Nephron (organoid): ENCODE measurements around the gene FGFRL1.

Experiments used
- H3K27ac Mint-ChIP-seq, 3 experiments: 2 replicates each; pipeline ENCODE4 v1.8.0; 2020; ENCODE audit warnings: mixed read lengths in 3 of 3, mild to moderate bottlenecking in 2 of 3, moderate library complexity in 1 of 3
- H3K27me3 Mint-ChIP-seq: 2 replicates; pipeline ENCODE4 v1.8.0; 2021; ENCODE audit warnings: low read depth, mild to moderate bottlenecking, moderate library complexity, mixed read lengths
- H3K36me3 Mint-ChIP-seq: 2 replicates; pipeline ENCODE4 v1.8.0; 2020; ENCODE audit warnings: low read depth, mixed read lengths
- H3K4me1 Mint-ChIP-seq: 2 replicates; pipeline ENCODE4 v1.8.0; 2020; ENCODE audit warnings: mixed read lengths
- H3K4me3 Mint-ChIP-seq, 3 experiments: 2 replicates each; pipeline ENCODE4 v1.8.0; 2020; ENCODE audit warnings: mild to moderate bottlenecking in 3 of 3, mixed read lengths in 3 of 3, moderate library complexity in 2 of 3
- H3K9me3 Mint-ChIP-seq: 2 replicates; pipeline ENCODE4 v1.8.0; 2020; ENCODE audit warnings: mixed read lengths
- TF ChIP-seq, protein P1 (sequence below), 3 experiments: fragments of 200-600 bp; sonication (generic); IDR thresholded peaks; one replicate each; pipeline ENCODE4 v1.5.0; 2021; ENCODE audit warnings: antibody characterized with exemption in 3 of 3; ENCODE audit not compliant: unreplicated experiment in 3 of 3

Gene FGFRL1

DNA sequence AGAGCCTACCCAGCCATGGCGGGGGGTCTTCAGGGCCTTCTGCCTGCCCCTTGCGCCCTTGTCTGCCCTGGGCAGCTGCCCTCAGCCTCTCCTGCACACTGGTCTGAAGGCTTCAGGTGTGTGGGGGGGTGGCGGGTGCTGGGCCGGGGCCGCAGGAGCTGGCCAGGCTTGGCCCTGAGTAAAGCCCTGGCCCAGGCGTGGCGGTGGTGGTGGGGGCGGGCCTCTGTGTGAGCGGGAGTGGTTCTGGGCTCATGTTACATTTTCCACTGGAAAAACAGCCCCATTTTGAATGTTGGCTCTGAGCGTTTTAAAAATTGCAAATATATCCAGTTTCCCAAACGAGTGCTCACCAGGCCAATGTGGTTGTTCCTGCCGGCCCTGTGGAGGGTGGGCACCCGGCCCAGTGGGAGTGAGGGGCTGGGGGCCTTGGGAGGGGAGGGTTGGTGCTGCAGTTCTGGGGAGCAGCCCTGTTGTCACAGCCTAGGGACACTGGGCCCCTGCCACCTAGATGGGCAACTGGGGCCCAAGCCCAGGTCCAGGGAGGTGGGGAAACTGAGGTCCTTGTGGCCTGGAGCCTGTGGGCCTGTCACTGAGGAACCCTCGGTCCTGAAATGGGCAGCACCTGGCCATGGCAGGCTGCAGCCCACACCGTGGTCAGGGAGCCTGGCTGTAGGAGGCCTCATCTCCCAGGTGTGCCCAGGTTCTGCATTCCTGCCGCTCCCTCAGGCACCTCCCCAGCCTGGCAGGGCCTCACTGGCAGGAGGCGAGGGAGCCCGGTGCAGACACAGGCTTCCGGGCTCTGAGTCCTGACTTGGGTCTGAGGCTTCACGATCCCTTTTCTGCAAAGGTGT is 28.3 kb downstream of the FGFRL1 start:
- Mint-ChIP-seq H3K27ac (peak overlapping the region; percentile 56 to 94 (median 93)), H3K9me3 (no peaks in the 10 kb centered on the region), H3K27me3 (peaks cover 16% of the 10 kb centered on the region), H3K4me3 (peak overlapping the region in 1 of 3 experiments; percentile 27), H3K4me1 (peaks cover 33% of the 10 kb centered on the region), H3K36me3 (no peaks in the 10 kb centered on the region)
- TF ChIP-seq, protein P1, sequence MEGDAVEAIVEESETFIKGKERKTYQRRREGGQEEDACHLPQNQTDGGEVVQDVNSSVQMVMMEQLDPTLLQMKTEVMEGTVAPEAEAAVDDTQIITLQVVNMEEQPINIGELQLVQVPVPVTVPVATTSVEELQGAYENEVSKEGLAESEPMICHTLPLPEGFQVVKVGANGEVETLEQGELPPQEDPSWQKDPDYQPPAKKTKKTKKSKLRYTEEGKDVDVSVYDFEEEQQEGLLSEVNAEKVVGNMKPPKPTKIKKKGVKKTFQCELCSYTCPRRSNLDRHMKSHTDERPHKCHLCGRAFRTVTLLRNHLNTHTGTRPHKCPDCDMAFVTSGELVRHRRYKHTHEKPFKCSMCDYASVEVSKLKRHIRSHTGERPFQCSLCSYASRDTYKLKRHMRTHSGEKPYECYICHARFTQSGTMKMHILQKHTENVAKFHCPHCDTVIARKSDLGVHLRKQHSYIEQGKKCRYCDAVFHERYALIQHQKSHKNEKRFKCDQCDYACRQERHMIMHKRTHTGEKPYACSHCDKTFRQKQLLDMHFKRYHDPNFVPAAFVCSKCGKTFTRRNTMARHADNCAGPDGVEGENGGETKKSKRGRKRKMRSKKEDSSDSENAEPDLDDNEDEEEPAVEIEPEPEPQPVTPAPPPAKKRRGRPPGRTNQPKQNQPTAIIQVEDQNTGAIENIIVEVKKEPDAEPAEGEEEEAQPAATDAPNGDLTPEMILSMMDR (IDR thresholded peaks at IDR 0.05; ENCODE audit: unreplicated experiment in 3 of 3) = no peak

DNA sequence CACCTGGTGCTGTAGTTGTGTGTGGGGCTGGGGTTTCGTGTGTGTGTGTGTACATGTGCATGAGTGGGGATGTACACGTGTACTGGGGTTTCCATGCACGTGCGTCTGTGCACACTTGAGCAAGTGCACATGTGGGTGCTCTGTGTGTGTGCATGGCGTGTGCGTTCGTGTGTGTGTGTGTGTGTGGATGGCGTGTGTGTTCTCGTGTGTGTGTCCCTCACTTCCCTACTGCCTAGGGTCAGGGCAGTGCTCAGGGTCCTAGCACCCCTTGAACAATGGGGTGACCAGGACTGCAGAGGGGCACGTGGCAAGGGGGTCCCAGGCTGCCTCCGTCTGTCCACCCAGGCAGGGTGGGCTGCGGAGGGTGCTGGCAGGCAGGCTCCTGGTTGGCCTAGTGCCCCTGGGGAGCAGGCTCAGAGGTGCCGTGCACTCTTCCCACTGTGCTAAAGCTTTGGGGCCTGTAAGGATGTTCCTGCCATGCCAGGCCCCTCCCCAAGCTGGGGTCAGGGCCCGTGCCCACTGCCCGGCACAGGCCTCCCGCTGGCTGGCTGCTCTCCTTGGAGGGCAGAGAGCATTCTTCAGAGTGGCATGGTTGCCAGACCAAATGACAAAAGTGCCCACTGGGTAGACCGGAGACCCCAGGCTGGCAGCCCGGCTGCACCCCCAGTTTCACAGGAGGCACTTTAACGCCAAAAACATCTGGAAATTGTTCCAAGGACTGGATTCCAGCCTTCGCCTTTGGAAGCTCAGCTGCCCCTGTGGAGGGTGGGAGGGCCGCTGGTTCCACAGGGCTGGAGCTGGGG is 29.1 kb downstream of the FGFRL1 start:
- H3K36me3 Mint-ChIP-seq = no peaks in the 10 kb centered on the region
- no peaks in the 10 kb centered on the region for H3K9me3 Mint-ChIP-seq
- TF ChIP-seq, protein P1 (IDR thresholded peaks at IDR 0.05; ENCODE audit: unreplicated experiment in 3 of 3) = no peak
- peak overlapping the region in 1 of 3 experiments; percentile 27 for H3K4me3 Mint-ChIP-seq
- peaks cover 22% of the 10 kb centered on the region for H3K27me3 Mint-ChIP-seq
- H3K27ac Mint-ChIP-seq = peak overlapping the region; percentile 88 to 97 (median 89)
- H3K4me1 Mint-ChIP-seq = peaks cover 33% of the 10 kb centered on the region

DNA sequence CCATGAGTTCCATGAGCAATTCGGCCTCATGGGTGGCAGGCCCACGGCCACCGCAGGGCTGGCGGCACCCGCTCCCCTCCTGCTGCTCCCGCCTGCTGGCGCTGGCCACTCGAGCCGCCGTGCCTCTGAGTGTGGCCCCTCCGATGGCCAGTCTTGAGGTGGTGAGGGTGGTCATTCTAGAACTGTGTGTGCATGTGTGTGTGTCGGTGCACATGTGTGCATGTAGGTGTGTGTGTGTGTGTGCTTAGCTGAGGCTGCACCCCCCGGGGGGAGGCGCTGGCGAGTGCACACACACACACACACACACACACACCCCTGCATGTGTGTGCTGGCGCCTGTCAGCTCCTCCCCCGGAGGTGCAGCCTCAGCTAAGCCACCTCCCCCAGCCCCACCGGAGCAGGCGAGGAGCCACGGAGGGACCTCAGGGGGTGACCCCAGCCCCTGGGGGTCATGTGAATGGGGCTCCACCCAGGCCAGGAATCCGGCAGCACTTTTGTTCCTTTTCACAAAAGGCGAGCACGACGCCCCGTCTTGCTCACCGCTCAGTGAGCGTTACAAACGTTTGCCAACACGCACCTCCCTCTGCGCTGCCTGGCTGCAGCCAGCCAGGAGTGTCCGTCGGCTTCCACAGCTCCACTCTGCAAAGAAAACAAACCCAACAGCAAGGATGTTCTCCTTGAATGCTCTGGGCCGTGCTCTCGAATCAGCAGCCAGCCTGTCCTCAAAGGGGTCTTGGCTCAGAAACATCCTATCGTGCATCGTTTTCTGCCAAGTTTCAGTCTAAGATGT is 29.9 kb downstream of the FGFRL1 start:
- Mint-ChIP-seq H3K4me1 (peaks cover 33% of the 10 kb centered on the region), H3K27ac (peak overlapping the region; percentile 89 to 99 (median 97)), H3K27me3 (peaks cover 22% of the 10 kb centered on the region), H3K9me3 (no peaks in the 10 kb centered on the region), H3K36me3 (no peaks in the 10 kb centered on the region), H3K4me3 (peak overlapping the region; percentile 61 to 68 (median 67))
- TF ChIP-seq, protein P1 (IDR thresholded peaks at IDR 0.05; ENCODE audit: unreplicated experiment in 3 of 3) = no peak

DNA sequence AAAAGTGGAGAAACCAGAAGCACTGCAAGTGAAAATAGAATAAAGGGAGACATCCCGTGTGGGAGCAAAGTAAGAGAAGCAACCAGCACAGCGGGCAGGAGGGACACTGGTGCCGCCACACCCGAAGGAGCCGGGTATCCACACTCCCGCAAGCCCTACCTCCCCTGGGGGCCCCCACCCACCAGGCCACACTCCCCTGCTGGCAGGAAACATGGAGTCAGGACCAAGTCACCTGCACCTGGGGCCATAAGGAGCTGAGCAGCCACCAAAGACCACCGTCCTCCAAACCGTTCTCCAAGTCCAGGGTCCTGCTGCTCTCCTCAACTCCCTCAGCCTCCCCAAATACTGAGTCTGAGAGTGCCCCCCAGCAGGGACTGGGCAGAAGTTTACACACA is 30.5 kb downstream of the FGFRL1 start:
- Mint-ChIP-seq H3K27me3 (peaks cover 27% of the 10 kb centered on the region), H3K36me3 (no peaks in the 10 kb centered on the region)
- TF ChIP-seq, protein P1 (IDR thresholded peaks at IDR 0.05; ENCODE audit: unreplicated experiment in 3 of 3) = no peak

DNA sequence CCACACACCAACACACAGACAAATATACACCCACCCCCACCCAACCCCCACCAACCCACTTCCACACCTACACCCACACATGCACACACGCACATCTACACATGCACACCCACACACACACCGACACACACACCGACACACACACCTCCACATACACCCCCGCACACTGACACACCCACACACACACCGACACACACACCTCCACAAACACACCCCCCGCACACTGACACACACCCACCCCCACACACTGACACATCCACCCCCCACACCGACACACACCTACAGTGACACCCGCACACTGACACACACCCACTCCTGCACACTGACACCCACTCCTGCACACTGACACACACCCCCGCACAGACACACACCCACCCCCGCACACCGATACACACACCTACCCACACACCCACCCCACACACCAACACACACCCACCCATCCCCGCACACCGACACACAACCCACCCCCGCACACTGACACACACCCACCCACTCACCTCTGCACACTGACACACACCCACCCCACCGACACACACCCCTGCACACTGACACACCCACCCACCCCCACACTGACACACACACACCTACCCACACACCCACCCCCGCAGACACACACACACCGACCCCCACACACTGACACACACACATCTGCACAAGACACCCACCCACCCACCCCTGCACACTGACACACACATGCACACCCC is 31.1 kb downstream of the FGFRL1 start:
- Mint-ChIP-seq H3K4me1 (peaks cover 39% of the 10 kb centered on the region), H3K9me3 (no peaks in the 10 kb centered on the region), H3K4me3 (no peak overlapping the region), H3K27ac (peak overlapping the region in 2 of 3 experiments; percentile 61 to 99), H3K36me3 (no peaks in the 10 kb centered on the region), H3K27me3 (peaks cover 28% of the 10 kb centered on the region)
- TF ChIP-seq, protein P1 (IDR thresholded peaks at IDR 0.05; ENCODE audit: unreplicated experiment in 3 of 3) = no peak

More for the DNA sequence above, 30.5 kb downstream of the FGFRL1 start:
- H3K9me3 Mint-ChIP-seq = no peaks in the 10 kb centered on the region
- H3K4me1 Mint-ChIP-seq = peaks cover 38% of the 10 kb centered on the region
- peak overlapping the region; percentile 89 to 99 (median 97) for H3K27ac Mint-ChIP-seq
- H3K4me3 Mint-ChIP-seq = peak overlapping the region; percentile 61 to 68 (median 67)
